GM19395 (cell line): Measurements from ENCODE around the gene CFAP65.

Source experiments
- ATAC-seq: cut with Tn5 transposase; IDR thresholded peaks from one replicate; pipeline ENCODE4 v1.9.1; 2021; ENCODE audit warnings: mild to moderate bottlenecking, moderate library complexity; ENCODE audit not compliant: unreplicated experiment

CFAP65 gene

DNA sequence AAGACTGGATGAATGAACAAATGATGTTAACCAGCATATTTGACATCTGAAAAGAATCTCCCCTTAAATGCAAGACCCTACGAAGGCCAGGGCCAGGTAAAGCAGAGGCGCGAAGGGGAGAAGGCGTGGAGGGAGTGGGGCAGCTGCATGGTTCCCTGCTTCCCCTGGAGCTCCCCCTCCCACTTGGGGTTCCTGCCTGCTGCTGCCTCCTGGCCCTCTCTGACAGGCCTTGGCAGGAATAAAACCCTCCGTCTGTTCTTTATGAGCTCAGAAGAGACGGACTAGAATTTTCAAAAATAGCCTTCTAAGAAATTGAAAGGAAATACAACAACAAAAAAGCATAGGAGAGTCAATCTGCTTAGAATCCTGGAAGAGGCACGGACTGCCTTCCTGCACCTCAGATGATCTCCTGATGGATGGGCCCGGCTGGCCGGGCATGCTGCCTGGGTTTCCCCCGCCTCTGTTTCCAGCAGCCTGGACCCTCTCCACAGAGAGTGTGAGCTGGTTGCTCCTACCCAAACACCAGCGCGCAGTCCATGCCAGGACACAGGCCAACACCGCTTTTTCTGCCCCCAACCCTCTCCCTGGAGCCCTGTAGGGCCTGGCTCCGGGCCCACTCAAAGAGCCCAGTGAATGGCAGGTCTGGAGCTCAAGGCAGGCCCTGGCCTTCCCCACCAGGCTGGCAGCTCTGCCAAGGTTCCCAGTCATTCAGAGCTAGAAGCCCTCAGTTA lies 23.9 kb downstream of the CFAP65 start:
- ATAC-seq = no peak

DNA sequence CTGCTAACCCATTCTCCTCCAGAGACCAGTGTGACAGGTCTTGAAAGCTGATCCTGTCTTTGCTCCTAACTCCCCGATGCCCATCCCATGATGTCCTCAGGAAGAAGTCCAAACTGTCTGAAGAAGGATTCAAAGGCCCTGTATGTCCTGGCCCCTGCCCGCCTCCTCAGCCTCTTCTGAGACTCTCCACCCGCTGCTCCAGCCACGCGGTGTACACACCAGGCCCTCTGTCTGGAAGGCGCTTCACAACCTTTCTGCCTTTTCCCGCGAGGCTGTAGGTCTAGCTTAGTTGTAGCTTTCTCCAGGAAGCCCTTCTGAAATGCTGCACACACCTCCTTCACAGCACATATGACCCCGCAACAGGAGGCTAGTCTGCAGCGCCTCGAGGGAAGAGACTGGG lies 24.6 kb downstream of the CFAP65 start:
- no peak for ATAC-seq

DNA sequence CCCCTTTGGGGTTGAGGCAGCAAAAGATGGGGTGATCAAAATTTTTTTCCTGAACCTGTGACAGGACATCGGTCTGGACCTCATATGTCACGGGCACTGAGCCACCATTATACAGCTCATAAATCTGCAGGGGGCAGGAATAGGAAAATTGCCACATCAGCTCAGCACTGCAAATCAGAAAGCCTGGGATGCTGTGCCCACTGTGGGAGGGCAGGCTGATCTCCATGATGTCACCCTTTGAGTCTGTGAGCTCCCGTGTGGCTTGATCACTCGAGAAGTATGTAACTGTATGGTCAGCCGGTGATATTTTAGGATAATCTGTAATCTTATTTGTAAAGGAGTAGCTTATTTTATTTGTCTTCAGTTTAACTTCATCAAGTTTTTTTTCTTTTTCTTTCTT lies 30.4 kb downstream of the CFAP65 start:
- ATAC-seq = no peak

DNA sequence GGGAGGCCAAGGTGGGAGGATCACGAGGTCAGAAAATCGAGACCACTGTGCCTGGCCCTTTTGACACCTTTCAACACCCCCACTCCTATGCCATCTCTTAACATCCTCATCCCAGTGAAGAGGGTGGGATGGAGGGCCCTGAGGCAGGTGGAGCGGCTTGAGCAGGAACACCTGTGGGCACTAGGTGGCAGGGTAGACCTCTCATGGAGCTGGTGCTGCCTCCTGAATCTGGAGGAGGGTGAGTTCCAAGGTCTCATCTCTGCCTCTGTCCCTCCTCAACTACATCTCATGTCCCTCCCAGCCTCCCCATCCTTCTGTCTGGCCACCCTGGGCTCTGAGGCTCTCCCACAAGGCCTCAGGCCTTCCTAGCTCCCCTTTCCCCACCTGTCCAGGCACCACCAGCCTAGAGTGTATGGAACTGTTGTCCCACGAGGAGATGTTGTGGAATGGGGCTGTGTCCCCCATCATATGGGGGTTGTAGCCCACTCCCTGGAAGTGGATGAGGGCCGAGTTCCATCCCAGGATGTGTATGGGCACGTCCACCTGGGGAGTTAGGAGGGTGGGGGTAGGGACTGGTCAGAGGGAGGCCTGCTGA lies 31.1 kb downstream of the CFAP65 start:
- no peak for ATAC-seq

DNA sequence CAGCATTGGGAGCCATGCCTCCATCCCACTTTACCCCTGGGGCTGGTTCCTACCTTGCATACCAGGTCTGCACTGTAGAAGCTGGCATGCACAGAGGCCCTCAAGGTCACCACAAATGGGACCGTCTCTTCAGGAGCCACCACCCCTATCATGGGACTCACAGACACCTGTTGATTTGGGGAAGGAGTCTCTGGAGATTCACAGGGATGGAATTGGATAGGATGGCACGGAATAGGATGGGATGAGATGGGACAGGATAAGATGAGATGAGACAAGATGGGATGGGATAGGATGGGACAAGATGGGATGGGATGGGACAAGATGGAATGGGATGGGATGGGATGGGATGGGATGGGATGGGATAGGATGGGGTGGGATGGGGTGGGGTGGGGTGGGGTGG lies 32.0 kb downstream of the CFAP65 start:
- no peak for ATAC-seq

DNA sequence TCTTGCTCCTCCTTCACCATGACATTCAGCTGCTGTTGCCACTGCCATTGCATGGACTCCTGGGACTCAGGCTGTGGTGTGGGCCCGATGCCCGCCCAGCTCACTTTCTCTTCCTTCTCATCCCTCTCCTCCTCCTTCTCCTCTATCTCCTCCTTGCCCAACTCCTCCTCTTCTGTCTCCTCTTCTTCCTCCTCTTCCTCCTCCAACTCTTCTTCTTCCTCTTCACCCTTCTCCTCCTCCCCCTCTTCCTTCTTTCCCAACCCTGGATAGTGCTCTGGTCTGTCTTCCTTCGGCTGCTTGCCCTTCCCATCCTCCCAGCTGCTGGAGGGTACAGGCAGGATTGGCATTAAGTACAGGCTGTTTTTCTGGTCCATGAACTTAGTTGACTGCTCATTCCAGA lies 37.3 kb downstream of the CFAP65 start:
- ATAC-seq = no peak

DNA sequence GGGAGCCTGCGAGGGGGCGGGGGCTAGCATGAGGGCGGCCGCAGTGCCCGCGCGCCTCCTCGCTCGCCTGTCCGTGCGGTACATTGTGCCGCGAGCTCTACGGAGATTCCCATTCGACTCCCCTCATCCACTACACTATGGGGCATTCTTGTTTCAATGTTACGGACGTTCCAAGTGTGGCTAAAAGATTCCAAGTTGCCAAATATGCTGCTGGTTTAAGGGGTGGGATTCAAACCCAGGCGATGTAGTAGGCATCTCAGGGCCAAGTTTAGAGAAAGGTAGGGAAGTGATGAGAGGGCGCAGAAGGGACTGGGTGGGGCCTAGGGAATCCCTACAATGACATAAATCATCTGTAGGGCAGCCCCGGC lies 38.1 kb downstream of the CFAP65 start:
- no peak for ATAC-seq

DNA sequence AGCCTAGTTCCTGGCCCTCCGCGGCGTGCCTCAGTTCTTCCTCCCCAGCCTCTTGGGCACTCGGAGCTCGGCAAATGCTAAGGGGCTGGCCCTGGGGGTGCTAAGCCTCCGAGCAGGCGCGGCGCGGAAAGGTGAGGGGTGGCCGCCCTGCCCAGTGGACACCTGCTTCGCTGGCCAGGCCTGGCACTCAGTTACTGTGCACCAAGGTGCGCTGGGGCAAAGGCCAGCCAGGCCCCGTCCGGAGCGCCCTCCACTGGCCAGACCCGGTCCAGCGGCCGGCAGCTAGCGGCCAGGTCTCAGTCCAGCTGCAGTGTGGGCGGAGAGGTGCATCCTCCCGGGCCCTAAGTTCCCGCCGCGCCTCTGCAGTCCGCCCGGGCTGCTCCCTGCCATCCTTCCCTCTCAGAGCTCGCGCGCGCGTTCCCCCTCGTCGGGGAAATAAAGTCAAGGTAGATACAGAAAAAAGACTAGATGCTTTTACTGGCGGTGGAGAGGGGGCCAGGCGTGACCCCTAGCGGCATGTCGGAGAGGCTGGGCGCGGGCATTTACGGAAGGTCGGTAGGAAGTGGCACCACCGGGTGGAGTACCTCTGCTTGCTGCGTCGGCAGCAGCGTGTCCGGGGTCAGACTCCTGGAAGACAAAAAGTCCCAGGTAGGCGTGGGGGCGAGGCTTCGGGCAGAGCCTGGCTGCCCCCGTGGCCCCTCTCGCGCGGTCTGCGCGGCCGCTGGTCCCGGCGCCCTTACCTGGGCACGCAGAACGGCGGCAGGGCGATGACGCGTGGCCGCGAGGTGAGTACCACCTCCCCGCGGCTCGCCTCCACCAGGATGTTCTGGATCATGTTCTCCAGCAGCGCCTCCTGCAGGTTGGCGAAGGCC lies 38.7 kb downstream of the CFAP65 start:
- no peak for ATAC-seq

DNA sequence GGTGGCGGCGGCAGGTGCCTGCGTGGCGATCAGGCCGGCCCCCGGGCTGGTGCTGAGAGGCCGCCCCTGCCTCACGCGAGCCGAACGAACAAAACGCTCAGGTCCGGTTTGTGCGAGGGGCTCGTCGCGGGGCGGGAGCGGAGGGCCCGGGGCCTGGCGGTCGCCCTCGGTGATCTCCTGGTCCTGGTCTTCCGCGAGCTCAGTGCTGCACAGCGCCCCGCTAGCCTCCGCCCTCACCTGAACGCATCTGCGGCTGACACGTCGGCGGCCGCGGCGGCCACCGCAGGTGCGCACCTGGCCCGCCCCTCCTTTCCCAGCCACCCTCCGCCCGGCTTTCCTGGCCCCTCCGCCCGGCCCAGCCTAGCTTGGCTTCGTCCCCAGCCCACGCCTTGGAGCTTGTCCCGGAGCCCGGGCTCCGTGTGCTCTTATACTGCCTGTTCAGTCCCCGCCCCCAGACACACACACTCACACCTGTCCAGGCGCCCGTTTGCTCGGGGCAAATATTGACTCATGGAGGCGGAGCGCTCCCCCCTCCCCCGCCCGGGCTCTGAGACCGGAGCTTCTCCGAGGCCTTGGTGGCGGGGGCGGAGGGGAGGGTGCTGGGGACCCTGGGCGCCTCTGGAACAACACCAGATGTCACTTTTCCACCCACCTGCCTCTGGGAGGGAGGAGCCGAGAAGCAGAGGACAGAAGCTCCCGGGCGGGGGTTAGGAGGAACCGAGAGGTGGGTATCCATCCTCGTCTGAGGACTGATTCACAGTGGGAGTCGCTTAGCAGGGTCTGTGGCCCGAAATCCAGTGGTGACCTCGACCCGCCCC lies 39.5 kb downstream of the CFAP65 start:
- ATAC-seq = no peak

DNA sequence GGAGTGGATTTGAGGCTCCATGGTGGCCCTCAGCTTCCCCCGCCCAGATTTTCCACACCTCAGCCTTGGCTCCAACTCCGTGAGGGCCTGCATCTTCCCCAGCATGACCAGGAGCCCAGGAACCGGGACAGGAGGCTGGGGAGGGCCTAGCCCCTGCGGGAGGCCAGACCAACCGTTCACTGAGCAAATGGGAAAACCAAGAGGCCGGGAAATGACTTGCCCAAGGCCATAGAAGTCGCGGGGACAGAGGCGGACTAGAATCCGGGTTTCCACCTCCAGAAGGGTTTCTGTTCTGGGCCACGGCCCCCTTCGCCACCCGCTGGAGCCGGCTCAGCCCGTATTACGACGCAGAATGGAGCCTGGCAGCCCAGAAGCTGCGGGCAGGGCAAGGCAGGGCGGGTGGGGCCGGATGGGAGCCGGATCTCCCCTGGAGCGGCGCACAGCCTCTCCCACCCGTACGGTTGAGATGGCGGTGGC lies 40.2 kb downstream of the CFAP65 start:
- ATAC-seq = no peak

DNA sequence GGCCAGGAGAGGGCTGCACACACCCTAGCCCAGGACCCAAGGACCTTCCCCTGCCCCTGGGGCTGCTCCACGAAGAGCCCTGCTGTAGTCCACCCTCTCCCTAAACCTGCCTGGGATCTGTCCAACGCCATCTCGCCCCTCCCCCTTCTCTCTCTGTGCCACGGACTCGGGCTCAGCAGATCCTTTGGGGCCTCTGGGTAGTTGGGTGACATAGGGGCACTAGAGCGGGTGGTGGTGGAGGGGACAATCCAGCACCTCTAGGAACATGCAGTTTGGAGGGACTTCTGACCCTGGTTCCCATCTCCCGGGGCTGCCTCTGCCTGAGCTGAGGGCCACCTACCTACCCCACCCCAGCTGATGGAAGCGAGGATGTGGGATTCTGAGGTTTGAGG lies 40.8 kb downstream of the CFAP65 start:
- no peak for ATAC-seq

DNA sequence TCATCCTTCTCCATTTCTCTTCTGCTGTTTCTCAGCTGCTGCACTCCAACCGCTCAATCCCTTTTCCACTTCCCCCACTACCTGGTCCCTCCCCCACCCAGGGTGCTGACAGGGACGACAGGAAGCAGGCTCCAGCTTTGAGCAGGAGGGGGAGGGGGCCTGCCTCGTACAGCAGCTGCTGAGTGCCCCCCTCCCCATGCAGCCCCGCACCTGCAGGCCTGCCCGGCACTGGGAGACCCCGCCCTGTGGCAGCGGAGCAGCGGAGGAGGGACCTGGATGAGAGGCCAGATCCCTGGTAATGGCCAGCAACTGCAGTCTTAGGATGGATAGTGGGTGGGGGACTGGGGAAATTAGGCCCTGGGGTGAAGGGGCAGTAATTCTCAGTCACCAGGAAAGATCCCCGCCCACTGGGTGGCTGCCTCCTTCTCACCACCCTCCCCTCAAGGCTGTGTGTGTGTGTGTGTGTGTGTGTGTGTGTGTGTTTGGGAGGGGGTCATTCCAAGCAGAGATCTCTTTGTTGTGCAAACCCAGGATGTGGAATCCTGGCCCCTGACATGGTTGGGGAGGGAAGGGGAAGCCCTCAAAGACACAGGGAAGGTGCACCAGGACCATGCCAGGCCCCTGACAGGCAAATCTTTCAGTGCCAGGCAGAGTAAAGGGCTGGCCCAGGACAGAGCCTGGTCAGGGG lies 41.3 kb downstream of the CFAP65 start:
- no peak for ATAC-seq

DNA sequence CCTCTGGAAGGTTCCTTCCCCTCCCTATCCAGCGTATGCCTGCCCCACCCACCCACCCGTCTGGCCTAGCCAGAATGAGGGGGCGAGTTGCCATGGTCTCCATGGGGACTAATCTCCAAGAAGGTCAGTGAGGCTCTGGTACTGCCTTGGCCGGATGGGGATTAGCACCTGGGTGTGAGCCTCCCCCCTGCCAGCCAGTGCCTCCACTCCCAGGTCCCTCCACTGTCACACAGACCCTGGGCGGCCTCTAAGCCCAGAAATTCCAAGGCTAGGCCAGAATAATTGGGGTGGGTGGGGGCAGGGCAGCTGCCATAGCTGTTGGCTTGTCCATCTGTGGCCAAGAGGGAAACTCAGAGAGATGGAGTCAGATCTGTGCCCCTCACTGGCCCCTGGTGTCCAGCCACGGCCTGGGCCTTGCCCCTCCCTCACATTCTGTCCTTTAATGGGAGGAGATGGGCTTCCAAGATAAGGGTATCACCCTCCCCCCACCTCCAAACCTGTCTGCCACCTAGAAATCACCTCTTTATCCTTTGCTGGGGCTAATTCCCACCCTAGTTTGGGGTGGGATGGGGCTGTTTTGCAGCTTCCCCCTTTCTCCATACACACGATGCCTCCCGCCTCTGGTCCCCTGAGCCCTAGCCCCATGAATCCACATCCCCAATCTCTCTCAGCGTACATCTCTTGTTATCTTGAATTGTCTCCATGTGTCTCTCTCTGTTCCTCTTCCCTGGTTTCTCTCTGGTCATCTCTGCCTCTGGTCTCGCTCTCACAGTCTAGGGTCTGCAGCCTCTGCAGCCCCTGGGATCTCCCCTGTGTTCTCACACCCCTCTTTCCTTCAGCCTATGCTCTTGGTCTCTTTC lies 42.1 kb downstream of the CFAP65 start:
- no peak for ATAC-seq

DNA sequence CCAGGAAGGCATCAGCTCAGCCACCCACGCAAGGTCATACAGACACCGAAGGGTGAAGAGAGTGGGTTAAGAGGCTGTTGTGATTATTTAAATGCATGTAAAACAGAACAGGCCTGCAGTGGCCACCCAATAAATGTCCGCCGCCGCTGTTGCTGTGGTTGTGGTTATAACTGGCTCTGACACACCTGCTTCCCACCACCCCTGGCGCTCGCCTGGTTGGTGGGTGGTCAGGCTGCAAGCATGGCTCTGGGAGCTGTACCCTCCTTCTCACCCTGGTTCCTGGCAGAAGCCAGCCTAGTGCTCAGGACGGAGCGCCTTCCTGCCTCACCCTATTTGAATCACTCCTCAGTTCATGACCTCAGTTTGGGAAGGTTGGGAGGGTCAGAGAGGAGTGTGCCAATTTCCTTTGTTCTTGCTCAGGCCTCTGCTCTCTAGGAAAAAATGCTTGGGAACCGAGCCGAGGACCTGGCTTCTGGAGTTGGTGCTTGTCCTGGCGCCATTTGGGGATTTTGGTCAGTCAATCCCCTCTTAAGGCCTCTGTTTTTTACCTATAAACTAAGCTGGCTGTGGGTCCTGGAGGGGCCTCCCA lies 42.8 kb downstream of the CFAP65 start:
- ATAC-seq = no peak

DNA sequence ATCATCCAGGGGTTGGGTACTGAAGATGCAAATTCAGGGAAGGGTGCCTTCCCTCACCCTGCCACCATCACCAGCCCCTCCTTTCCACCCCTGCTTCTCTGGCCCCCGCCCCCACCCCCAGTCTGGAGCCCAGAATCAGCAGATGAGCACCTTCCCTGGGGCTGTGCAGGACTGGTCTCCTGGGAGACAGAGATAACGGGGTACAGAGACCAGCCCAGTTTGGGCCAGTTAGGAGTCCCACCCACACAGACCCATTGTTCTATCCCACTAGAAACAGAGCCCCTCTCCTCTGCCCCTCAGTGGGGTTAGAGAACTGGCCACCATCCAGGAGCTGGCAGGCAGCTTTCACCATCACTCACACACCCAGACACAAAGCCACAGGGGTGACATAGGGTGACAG lies 43.6 kb downstream of the CFAP65 start:
- no peak for ATAC-seq

DNA sequence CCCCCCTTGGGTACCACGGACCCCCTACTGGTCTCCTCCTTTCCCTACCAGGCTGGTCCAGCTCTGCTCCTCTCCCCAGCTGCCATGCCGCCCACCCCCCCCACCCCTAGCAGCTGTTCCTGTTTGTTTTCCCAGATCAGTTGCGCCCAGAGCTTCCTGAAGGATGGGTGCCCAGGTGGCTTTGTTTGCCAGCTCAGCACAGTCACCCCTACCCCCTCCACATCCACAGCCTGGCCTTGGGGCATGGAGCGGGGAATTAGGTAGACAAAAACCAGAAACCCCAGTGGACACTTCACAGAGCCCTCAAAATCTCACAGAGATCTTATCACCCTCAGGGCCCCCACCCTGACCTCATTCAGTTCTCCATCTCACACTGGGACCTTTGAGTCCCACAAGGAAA lies 44.4 kb downstream of the CFAP65 start:
- ATAC-seq = no peak

DNA sequence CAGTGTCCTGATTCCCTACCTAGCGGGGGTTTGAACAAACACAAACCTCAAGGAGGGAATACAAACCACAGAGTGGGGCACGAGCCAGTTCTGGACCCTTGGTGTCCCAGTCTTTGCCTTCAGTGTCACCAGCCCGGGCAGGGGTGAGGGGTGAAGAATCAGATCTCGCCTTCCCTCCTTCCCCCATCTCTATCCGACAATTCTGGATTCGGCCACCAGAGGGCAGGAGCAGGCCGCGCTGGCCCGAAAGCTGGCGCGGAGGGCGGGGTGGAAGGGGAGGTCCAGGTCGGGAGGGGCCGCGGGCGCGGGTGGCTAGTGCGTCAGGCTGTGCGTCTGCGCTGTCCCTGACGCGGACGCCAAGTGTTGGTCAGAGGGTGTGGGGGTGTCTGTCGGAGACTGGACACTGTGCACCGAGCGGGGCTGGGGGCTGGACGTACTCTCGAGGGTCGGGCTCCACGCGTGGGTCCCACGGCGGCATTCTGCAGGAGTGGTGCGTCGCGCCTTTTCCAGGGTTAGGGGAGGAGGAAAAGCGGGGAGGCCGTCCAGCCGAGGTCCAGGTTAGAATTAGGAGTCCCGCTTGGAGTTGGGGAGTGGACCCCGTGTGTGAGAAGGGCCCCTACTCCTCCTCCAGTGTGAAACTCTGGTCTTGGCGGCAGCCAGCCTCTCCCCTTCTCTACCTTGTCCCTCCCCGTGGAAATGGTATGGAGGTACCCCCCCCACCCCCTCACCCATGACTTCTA lies 45.2 kb downstream of the CFAP65 start:
- no peak for ATAC-seq

DNA sequence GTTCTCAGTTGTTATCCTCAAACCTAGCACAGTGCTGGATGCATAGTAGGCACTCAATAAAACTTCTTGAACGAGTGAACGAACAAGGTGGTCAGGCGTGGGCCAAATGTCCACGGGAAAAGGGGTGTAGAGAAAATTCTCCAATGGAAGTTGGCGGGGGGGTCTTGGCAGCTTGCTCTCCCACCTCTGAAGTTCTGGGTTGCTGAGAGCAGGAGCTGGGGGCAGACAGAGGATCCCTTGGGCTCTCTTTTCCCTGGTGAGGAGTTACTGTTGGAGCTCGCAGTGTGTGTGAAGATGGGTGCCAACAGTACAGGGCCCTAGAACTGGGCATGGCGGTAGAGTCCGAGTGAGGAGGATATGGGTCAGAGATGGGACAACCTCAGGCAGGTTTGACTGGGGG lies 45.8 kb downstream of the CFAP65 start:
- ATAC-seq = no peak
